Fibroblast of the aortic adventitia (primary cell): ENCODE results near the gene CKS1B. TPM values are rescaled to one million over a fixed set of nuclear protein-coding genes. Genes with fewer than 3 reads are reported as not detected.
A peak's percentile ranks its signal among the peaks of the same experiment; 100 is the strongest.

Experiments used
- DNase-seq: peaks from one replicate; pipeline ENCODE4 v3.0.0-alpha.2; 2010; ENCODE audit warnings: low read depth
- H3K4me3 ChIP-seq: 2 replicates; pipeline ENCODE4 v1.5.1; 2011; ENCODE audit warnings: low read depth, mild to moderate bottlenecking, control low read depth, low read length, moderate library complexity
- total RNA-seq: library from RNA; depleted of rRNA; stranded (reverse); fragments of >200 nt; gene quantifications from 2 replicates; pipeline ENCODE4 v1.2.3, GENCODE V29; 2012; ENCODE audit warnings: low replicate concordance
- TF ChIP-seq, protein P1 (sequence below): IDR thresholded peaks from 2 replicates; pipeline ENCODE4 v1.5.1; 2011; ENCODE audit warnings: mild to moderate bottlenecking, low read length, control low read depth, inconsistent platforms; ENCODE audit not compliant: insufficient read depth

The CKS1B gene
- total RNA-seq, 1 donor, result 80.7 TPM

DNA sequence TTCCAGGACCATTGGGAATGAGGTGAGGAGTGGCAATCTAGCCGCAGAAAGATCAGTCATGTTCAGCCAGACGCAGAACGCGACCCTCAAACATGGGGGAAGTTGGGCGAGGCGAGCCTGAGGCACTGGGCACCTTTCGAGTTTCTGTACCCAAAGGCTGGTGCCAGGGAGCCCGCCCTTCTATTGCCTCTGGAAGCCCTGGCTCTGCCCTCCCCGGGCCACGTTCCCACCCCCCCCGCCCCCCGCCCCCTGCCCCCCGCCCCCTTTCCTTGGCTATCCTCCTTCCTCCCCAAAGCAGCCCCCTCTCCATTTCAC, 25.9 kb downstream of the CKS1B start:
- TF ChIP-seq, protein P1, sequence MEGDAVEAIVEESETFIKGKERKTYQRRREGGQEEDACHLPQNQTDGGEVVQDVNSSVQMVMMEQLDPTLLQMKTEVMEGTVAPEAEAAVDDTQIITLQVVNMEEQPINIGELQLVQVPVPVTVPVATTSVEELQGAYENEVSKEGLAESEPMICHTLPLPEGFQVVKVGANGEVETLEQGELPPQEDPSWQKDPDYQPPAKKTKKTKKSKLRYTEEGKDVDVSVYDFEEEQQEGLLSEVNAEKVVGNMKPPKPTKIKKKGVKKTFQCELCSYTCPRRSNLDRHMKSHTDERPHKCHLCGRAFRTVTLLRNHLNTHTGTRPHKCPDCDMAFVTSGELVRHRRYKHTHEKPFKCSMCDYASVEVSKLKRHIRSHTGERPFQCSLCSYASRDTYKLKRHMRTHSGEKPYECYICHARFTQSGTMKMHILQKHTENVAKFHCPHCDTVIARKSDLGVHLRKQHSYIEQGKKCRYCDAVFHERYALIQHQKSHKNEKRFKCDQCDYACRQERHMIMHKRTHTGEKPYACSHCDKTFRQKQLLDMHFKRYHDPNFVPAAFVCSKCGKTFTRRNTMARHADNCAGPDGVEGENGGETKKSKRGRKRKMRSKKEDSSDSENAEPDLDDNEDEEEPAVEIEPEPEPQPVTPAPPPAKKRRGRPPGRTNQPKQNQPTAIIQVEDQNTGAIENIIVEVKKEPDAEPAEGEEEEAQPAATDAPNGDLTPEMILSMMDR, result no peak
- DNase-seq, result no peak
- peak overlapping the region; percentile 79 for H3K4me3 ChIP-seq

DNA sequence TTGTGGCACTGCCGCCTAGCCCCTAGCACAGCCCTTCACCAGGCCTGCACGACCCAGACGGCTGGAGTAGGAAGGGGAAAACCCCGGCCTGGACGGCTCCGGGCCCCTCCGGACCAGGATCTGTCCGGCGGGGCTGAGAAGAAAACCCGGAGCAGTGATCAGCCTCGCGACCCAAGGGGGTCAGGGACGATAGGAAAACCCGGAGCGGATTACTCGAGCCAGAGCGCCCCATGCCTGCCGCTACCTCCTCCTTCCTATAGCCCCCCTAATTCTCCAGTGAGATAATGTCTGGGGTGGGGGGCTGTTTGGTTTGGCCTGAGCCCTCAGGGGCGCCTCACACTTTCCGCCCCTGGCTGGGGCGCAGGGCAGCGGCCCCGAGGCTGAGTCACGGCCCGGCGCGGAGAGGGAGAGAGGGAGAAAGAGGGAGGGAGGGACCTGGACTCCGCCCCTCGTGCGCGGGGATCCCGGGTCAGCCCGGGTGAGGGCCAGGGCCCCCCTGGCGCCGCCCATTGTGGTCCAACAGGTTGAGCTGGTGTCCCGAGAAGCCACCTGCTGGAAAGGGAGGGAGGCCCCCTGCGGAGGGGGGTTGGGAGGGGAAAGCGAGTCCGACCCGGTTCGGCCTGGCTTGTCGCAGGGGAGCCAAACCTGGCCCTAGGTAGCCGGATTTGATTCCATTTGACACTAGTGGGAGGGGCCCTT, 26.4 kb downstream of the CKS1B start:
- H3K4me3 ChIP-seq, result peak overlapping the region; percentile 79
- peak; percentile 86 for DNase-seq
- TF ChIP-seq, protein P1, result no peak

- DNase-seq, result no peak
- H3K4me3 ChIP-seq, result peak overlapping the region; percentile 79
- TF ChIP-seq, protein P1, result no peak
These were observed 26.9 kb downstream of the CKS1B start for GRCh38 chr1:155001425-155001674.

- H3K4me3 ChIP-seq, result peak overlapping the region; percentile 91
- TF ChIP-seq, protein P1, result peak; percentile 61
- peak; percentile 98 for DNase-seq
These were observed 27.4 kb downstream of the CKS1B start for GRCh38 chr1:155001675-155002463.

DNA sequence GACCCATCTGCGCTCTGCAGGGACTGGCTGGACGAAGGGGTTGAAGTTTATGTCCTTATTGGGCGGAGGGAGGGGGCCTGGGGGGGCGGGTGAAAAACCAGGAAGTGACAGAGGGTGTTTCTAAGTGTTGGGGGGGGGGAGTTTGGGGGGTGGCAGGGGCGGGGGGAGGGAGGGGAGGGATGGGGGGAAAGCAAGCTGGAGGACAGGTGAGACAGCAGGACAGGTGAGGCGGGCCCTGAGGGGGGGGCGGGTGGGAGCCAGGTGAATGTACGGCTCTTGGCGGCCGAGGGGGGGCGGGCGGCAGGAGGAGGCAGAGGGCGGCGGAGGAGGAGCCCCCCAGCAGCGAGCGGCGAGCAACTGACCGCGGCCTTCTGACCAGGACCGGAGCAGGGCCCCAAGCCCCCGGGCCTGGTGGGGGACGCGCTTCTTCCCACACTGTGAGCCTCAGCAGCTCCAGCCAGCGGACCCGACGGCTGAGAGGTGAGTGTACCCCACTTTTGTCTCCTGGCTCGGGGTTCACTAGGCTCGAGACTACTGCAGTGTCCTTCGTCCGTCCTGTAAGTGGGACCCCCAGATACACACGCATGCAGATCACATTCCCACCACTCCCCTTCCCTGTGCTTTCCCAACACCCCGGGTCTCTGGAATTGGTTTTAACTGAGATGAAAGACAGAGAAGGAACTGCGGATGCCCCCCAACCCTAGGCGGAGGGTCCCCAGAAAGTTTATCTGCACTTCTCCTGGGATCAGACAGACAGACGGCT, 28.2 kb downstream of the CKS1B start, which contains the start of gene ZBTB7B:
Gene ZBTB7B, plus strand, starts transcription at position 339 of the 763 bp plus-strand sequence. CDS start 11,859 bp downstream, outside the sequence.
- peak within 1 kb of the TSS; percentile 91 for H3K4me3 ChIP-seq
- no peak for DNase-seq
- TF ChIP-seq, protein P1, result peak; percentile 14

DNA sequence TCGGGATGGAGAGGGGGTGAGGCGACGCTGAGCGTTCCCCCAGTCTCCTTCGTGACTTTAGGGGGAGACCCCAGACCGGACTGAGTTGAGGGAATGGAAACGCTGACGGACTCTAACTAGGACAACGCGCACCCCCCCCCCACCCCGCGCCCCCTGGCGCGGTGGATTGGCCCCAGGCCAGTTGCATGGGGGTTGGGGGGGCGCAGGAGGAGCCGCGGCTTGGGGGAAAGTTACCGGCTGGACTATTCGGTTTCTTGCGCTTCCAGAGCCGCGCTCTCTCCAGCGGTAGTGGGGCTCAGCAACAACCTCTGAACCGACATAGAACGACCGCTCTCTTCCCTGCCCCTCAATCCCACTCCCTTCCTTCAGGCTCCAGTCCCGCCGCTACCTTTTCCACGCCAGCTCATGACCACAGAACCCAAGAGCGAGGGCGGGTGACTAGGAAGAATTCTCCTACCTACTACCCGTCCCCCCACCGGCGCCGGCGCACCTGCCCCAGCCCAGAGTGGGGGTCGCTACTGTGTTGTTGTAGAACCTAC, 28.8 kb downstream of the CKS1B start:
- no peak for DNase-seq
- H3K4me3 ChIP-seq, result peak overlapping the region; percentile 91
- TF ChIP-seq, protein P1, result no peak
